CD4-positive, alpha-beta memory T cell (primary cell): ENCODE results near the gene ABCF3. TPM values are rescaled to one million over a fixed set of nuclear protein-coding genes. Genes with fewer than 3 reads are reported as not detected.

ENCODE experiments used
- CTCF ChIA-PET: fragments of 350-600 bp; sonication (Branson Sonifier 250); formaldehyde crosslinking; loops from one replicate; lab custom pipeline; 2021; ENCODE audit warnings: inconsistent platforms; ENCODE audit not compliant: partially characterized antibody; lab: Charles Lee
- POLR2A ChIA-PET: fragments of 350-600 bp; sonication (Branson Sonifier 250); formaldehyde crosslinking; loops from one replicate; lab custom pipeline; 2021; ENCODE audit not compliant: partially characterized antibody; lab: Charles Lee
- DNase-seq, 5 donors: peaks; one replicate each; pipeline versions ENCODE4 v3.0.0 to v3.0.0-alpha.2; 2020 to 2022; ENCODE audit warnings: mixed read lengths in 1 of 5
- H3K27ac ChIP-seq: one replicate; pipeline ENCODE4 v1.7.0; 2013; ENCODE audit warnings: low read depth, low read length
- H3K27me3 ChIP-seq: 2 replicates; pipeline ENCODE4 v1.7.0; 2013; ENCODE audit warnings: mild to moderate bottlenecking, low read length, moderate library complexity; ENCODE audit not compliant: insufficient read depth
- H3K36me3 ChIP-seq: 2 replicates; pipeline ENCODE4 v1.7.0; 2013; ENCODE audit warnings: mild to moderate bottlenecking, low read length, moderate library complexity; ENCODE audit not compliant: insufficient read depth
- H3K4me1 ChIP-seq: 2 replicates; pipeline ENCODE4 v1.7.0; 2013; ENCODE audit warnings: mild to moderate bottlenecking, low read length, moderate library complexity; ENCODE audit not compliant: insufficient read depth
- H3K4me3 ChIP-seq, 2 donors: one replicate each; pipeline ENCODE4 v1.7.0; 2013; ENCODE audit warnings: low read length in 2 of 2, mild to moderate bottlenecking in 1 of 2
- H3K9me3 ChIP-seq, 2 donors: one replicate each; pipeline ENCODE4 v1.7.0; 2013; ENCODE audit warnings: low read length in 2 of 2, control low read depth in 1 of 2; ENCODE audit not compliant: control insufficient read depth in 1 of 2
- H3K27ac Mint-ChIP-seq, 7 donors: one replicate each; pipeline ENCODE4 v1.8.0; 2020 to 2021; ENCODE audit warnings: mixed read lengths in 7 of 7, mild to moderate bottlenecking in 6 of 7, inconsistent platforms in 3 of 7, moderate library complexity in 3 of 7
- H3K27me3 Mint-ChIP-seq, 2 donors: one replicate each; pipeline ENCODE4 v1.8.0; 2020 to 2021; ENCODE audit warnings: mixed read lengths in 2 of 2
- H3K36me3 Mint-ChIP-seq, 2 donors: one replicate each; pipeline ENCODE4 v1.8.0; 2020 to 2021; ENCODE audit warnings: mixed read lengths in 2 of 2, inconsistent platforms in 1 of 2, mild to moderate bottlenecking in 1 of 2
- H3K4me1 Mint-ChIP-seq, 4 donors: one replicate each; pipeline ENCODE4 v1.8.0; 2020 to 2021; ENCODE audit warnings: mixed read lengths in 4 of 4, mild to moderate bottlenecking in 1 of 4
- H3K4me3 Mint-ChIP-seq, 8 donors: one replicate each; pipeline ENCODE4 v1.8.0; 2020 to 2021; ENCODE audit warnings: mixed read lengths in 8 of 8, mild to moderate bottlenecking in 7 of 8, moderate library complexity in 6 of 8, inconsistent platforms in 3 of 8
- H3K9me3 Mint-ChIP-seq, 8 donors: one replicate each; pipeline ENCODE4 v1.8.0; 2020 to 2021; ENCODE audit warnings: mixed read lengths in 8 of 8, mild to moderate bottlenecking in 5 of 8, inconsistent platforms in 3 of 8, moderate library complexity in 1 of 8
- intact Hi-C: fragments of 100-400 bp; cut with micrococcal nuclease; formaldehyde crosslinking; loops from one replicate; pipeline ENCODE4 v1.15.1; 2023
- polyA plus RNA-seq, 2 donors: library from polyadenylated mRNA; unstranded; fragments of 300-500 nt; fragmentation: Illumina TruSeq; gene quantifications; one replicate each; pipeline ENCODE4 v1.2.3, GENCODE V29; 2021
- total RNA-seq, 2 experiments: library from RNA; stranded (reverse); gene quantifications; one replicate each; pipeline ENCODE4 v1.2.3, GENCODE V29; 2021

The ABCF3 gene
- total and polyA plus RNA-seq, 4 experiments from 2014 or later: 32.0 to 124 (median 88.4) TPM

DNA sequence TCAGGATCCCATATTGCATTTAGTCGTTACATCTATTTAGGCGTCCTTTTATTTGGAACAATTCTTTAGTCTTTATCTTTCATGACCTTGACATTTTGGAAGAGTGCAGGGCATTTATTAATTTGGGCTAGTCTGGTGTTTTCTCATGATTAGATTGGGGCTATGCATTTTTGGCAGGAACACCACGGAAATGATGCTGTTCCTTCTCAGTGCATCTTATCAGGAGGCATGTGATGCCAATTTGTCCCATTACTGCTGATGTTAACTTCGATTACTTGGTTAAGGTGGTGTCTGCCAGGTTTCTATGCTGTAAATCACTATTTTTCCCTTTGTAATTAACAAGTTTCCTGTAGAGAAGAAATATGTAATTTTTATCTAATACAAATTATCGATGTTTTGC is 25.3 kb downstream of the ABCF3 start:
- intact Hi-C loops: no loop called here
- H3K27me3 Mint-ChIP-seq: peaks cover 5 to 18% of the 10 kb centered on the region in 2 donors
- no peaks in the 10 kb centered on the region for H3K9me3 Mint-ChIP-seq
- CTCF ChIA-PET: interaction anchor here (1.0 kb wide), 1 partner anchor 17 kb away, joined by 4 read pairs; no protein-coding TSS in a partner anchor
- DNase-seq: no peak
- H3K27me3 ChIP-seq: no peaks in the 10 kb centered on the region
- no peaks in the 10 kb centered on the region for H3K36me3 Mint-ChIP-seq
- no peak overlapping the region for H3K27ac Mint-ChIP-seq
- no peak overlapping the region for H3K4me3 Mint-ChIP-seq
- POLR2A ChIA-PET: no interaction called here
- H3K4me1 ChIP-seq: no peaks in the 10 kb centered on the region
- H3K4me1 Mint-ChIP-seq: no peaks in the 10 kb centered on the region
- H3K4me3 ChIP-seq: no peak overlapping the region
- no peaks in the 10 kb centered on the region for H3K36me3 ChIP-seq
- no peak overlapping the region for H3K27ac ChIP-seq
- H3K9me3 ChIP-seq: no peaks in the 10 kb centered on the region

DNA sequence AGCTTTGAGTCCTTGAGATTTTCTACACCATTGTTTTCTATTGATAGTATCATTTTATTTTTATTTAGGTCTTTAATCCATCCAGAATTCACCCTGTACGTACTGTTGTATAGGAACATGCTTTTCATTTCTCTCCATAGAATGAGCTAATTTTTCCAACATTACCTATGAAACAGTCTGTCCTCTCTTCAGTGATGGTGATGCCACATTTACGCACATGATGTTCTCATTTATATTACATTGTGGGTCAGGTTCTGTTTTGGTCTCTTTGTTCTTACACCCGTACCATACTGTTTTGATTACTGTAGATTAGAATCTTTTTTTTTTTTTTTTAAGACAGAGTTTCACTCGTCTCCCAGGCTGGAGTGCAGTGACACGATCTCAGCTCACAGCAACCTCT is 25.7 kb downstream of the ABCF3 start:
- H3K9me3 Mint-ChIP-seq: no peaks in the 10 kb centered on the region
- no peaks in the 10 kb centered on the region for H3K4me1 Mint-ChIP-seq
- ChIA-PET CTCF (no interaction called here), POLR2A (no interaction called here)
- intact Hi-C loops: no loop called here
- no peak for DNase-seq
- H3K27ac Mint-ChIP-seq: no peak overlapping the region
- Histone ChIP-seq H3K4me1 (no peaks in the 10 kb centered on the region), H3K27ac (no peak overlapping the region), H3K27me3 (no peaks in the 10 kb centered on the region), H3K9me3 (no peaks in the 10 kb centered on the region), H3K36me3 (no peaks in the 10 kb centered on the region), H3K4me3 (no peak overlapping the region)
- H3K4me3 Mint-ChIP-seq: no peak overlapping the region
- H3K27me3 Mint-ChIP-seq: peaks cover 2 to 15% of the 10 kb centered on the region in 2 donors
- no peaks in the 10 kb centered on the region for H3K36me3 Mint-ChIP-seq

DNA sequence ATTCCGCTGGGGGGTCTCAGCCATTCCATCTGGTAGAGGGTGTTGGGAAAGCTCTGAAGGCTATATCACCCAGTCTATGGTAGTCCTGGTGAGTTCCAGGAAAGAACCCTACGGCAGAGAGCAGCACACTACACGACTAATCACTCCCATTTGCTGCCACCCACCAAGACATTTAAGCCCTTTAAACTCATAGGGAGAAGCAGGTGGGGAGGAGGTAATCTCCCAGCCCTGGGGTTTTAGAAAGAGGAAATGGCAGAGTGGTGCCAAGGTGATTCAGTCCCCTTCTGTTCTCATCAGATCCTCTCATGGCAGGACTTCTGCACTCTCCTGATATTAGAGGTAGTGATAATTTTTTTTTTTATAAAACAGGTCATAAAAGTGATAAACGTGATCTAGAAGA is 32.8 kb downstream of the ABCF3 start:
- no peak overlapping the region for H3K27ac Mint-ChIP-seq
- Histone ChIP-seq H3K4me3 (no peak overlapping the region), H3K27me3 (no peaks in the 10 kb centered on the region), H3K27ac (no peak overlapping the region), H3K9me3 (no peaks in the 10 kb centered on the region), H3K36me3 (no peaks in the 10 kb centered on the region), H3K4me1 (no peaks in the 10 kb centered on the region)
- H3K36me3 Mint-ChIP-seq: no peaks in the 10 kb centered on the region
- H3K4me3 Mint-ChIP-seq: peak overlapping the region in 1 of 8 donors; percentile 20
- peaks cover 0 to under 1% (median 0%) of the 10 kb centered on the region in 8 donors for H3K9me3 Mint-ChIP-seq
- H3K27me3 Mint-ChIP-seq: peaks cover 8 to 9% of the 10 kb centered on the region in 2 donors
- CTCF ChIA-PET: interaction anchor here (4.0 kb wide), 1 partner anchor 8 kb away, joined by 26 read pairs; no protein-coding TSS in a partner anchor
- intact Hi-C loops: no loop called here
- DNase-seq: no peak
- POLR2A ChIA-PET: no interaction called here
- no peaks in the 10 kb centered on the region for H3K4me1 Mint-ChIP-seq

DNA sequence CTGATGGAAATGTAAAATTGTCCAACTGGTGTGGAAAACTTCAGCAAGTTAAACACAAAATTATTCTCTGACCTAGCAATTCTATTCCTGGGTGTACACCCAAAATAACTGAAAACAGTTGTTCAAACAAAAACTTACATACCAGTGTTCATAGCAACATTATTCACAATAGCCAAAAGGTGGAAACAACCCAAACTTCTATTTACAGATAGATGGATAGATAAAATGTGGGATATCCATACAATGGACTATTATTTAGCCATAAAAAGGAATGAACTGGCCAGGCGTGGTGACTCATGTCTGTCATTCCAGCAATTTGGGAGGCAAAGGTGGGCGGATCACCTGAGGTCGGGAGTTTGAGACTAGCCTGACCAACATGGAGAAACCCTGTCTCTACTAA is 36.5 kb downstream of the ABCF3 start:
- H3K27ac Mint-ChIP-seq: no peak overlapping the region
- peaks cover 0 to 2% (median 0%) of the 10 kb centered on the region in 8 donors for H3K9me3 Mint-ChIP-seq
- DNase-seq: no peak
- H3K36me3 ChIP-seq: no peaks in the 10 kb centered on the region
- no peaks in the 10 kb centered on the region for H3K4me1 ChIP-seq
- H3K4me1 Mint-ChIP-seq: no peaks in the 10 kb centered on the region
- H3K36me3 Mint-ChIP-seq: no peaks in the 10 kb centered on the region
- intact Hi-C loops: no loop called here
- H3K4me3 Mint-ChIP-seq: no peak overlapping the region
- H3K27ac ChIP-seq: no peak overlapping the region
- H3K4me3 ChIP-seq: no peak overlapping the region
- H3K9me3 ChIP-seq: no peaks in the 10 kb centered on the region
- CTCF ChIA-PET: interaction anchor here (1.5 kb wide), 1 partner anchor 38 kb away, joined by 3 read pairs; no protein-coding TSS in a partner anchor
- H3K27me3 Mint-ChIP-seq: peaks cover 19% of the 10 kb centered on the region in 2 donors
- POLR2A ChIA-PET: no interaction called here
- peaks cover under 1% of the 10 kb centered on the region for H3K27me3 ChIP-seq

DNA sequence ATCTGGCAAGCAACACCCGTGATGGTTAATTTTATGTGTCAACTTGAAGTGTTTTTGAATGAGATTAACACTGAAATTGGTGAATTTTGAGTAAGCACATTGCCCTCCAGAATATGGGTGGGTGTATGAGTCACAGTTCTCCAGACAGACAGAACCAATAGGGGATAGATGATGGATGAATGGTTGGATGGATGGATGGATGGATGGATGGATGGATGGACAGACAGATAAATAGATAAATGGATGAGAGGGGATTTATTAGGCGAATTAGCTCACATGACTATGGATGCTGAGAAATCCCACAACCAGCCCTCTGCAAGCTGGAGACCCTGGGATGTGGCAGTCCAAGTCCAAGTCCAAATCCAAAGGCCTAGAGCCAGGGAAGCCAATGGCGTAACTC is 37.9 kb downstream of the ABCF3 start:
- DNase-seq: no peak
- POLR2A ChIA-PET: no interaction called here
- Mint-ChIP-seq H3K27me3 (peaks cover 24 to 28% of the 10 kb centered on the region in 2 donors), H3K27ac (no peak overlapping the region), H3K4me1 (peaks cover 0 to 5% (median 0%) of the 10 kb centered on the region in 4 donors), H3K36me3 (no peaks in the 10 kb centered on the region), H3K4me3 (no peak overlapping the region), H3K9me3 (peaks cover 0 to 2% (median 0%) of the 10 kb centered on the region in 8 donors)
- H3K4me1 ChIP-seq: no peaks in the 10 kb centered on the region
- H3K36me3 ChIP-seq: no peaks in the 10 kb centered on the region
- intact Hi-C loops: no loop called here
- H3K9me3 ChIP-seq: no peaks in the 10 kb centered on the region
- H3K4me3 ChIP-seq: no peak overlapping the region
- H3K27ac ChIP-seq: no peak overlapping the region
- H3K27me3 ChIP-seq: peaks cover 11% of the 10 kb centered on the region
- CTCF ChIA-PET: interaction anchor here (1.2 kb wide), 1 partner anchor 29 kb away, joined by 3 read pairs; no protein-coding TSS in a partner anchor

DNA sequence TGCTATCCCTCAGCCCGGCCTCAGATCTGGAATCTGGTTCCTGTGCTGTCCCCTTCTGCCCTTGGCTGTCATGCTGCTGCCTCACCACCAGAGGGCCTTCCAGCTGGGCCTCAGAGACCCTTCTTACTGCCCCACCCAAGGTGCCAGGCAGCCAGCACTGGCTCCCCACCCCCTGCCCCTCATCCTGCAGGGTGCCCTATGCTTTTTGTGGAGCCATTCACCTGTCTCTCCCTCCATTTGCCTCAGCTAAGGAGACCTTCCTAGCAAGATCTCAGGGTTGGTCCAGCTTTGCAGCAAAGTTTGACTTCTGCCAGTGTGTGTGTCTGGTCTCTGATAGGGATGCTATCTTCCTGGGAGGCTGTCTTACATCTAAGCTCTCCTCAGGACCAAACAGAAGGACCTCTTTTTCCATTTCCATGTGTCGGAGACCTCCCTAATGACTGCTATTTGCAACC is 41.5 kb downstream of the ABCF3 start:
- Mint-ChIP-seq H3K27me3 (peaks cover 38 to 42% of the 10 kb centered on the region in 2 donors), H3K9me3 (peaks cover 0 to 3% (median 0%) of the 10 kb centered on the region in 8 donors), H3K36me3 (no peaks in the 10 kb centered on the region), H3K27ac (peak overlapping the region in 1 of 7 donors; percentile 64), H3K4me1 (peaks cover 5 to 17% (median 7%) of the 10 kb centered on the region in 4 donors), H3K4me3 (no peak overlapping the region)
- Histone ChIP-seq H3K27me3 (peaks cover 32% of the 10 kb centered on the region), H3K9me3 (no peaks in the 10 kb centered on the region), H3K36me3 (no peaks in the 10 kb centered on the region), H3K4me1 (peaks cover 11% of the 10 kb centered on the region), H3K4me3 (no peak overlapping the region), H3K27ac (no peak overlapping the region)
- DNase-seq: peak in 4 of 5 donors; percentile 50 to 65 (median 54)
- POLR2A ChIA-PET: interaction anchor here (0.8 to 1.7 kb wide), 2 partner anchors 12 to 22 kb away, joined by 3 to 8 read pairs; partner anchors contain the start of gene EEF1AKMT4
- CTCF ChIA-PET: interaction anchor here (0.8 to 5.4 kb wide), 21 partner anchors 10 to 331 kb away, joined by 3 to 76 read pairs (median 7); partner anchors contain the start of genes CAMK2N2 and EEF1AKMT4
- intact Hi-C loops: loop anchor here (1.0 to 5.0 kb wide), 4 partner anchors 23 to 62 kb away; partner anchors contain the start of gene ABCF3

DNA sequence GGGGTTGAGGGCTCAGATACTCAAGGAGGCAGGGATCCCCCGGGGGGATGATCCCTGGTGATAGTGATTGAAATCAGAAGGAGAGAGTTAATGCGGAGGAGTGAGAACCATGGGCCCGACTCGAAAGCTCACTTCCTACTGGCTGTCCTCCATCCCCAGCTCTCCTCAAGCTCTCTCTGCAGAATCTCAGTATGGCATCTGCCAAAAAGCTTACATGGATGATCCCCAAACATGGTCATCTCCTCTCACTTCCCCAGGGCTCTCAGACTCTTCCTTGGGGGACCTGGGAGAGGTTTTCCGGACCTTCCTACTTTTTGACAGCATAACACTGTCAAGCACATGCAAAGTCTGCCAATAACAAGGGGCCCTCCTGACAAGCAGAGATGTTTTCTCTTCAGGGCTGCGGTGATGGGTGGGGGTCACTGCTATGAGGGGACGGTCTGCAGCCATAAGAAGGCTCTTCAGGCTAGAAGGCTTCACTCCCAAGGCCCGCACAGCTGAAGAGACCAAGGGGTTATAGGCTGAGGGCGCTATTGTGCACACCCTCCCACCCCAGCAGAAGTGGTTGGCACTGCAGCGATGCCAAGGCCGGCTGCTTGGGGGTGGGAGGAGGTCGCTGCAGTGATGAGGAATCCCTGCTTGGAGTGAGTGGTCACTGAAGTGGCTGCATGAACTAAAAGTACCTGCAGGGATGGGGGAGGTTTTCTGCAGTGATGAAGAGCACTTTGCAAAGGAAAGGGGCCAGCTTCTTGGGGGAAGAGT is 42.6 kb downstream of the ABCF3 start:
- H3K4me3 Mint-ChIP-seq: peak overlapping the region; percentile 28 to 76 (median 66)
- peak overlapping the region in 1 of 7 donors; percentile 76 for H3K27ac Mint-ChIP-seq
- H3K27me3 ChIP-seq: peaks cover 34% of the 10 kb centered on the region

More for the DNA sequence above, 42.6 kb downstream of the ABCF3 start:
- no peak overlapping the region for H3K4me3 ChIP-seq
- H3K9me3 Mint-ChIP-seq: peaks cover 0 to 3% (median 0%) of the 10 kb centered on the region in 8 donors
- H3K9me3 ChIP-seq: no peaks in the 10 kb centered on the region
- no peak for DNase-seq
- CTCF ChIA-PET: interaction anchor here (0.8 to 5.4 kb wide), 16 partner anchors 9 to 222 kb away, joined by 3 to 76 read pairs (median 8); partner anchors contain the start of gene EEF1AKMT4
- H3K27ac ChIP-seq: no peak overlapping the region
- H3K36me3 Mint-ChIP-seq: no peaks in the 10 kb centered on the region
- peaks cover 43 to 46% of the 10 kb centered on the region in 2 donors for H3K27me3 Mint-ChIP-seq
- intact Hi-C loops: loop anchor here (5.0 kb wide), 1 partner anchor 41 kb away; the partner anchor contains the start of gene ABCF3
- peaks cover 5 to 17% (median 7%) of the 10 kb centered on the region in 4 donors for H3K4me1 Mint-ChIP-seq
- peaks cover 11% of the 10 kb centered on the region for H3K4me1 ChIP-seq
- H3K36me3 ChIP-seq: no peaks in the 10 kb centered on the region
- POLR2A ChIA-PET: interaction anchor here (0.8 to 1.7 kb wide), 2 partner anchors 11 to 21 kb away, joined by 3 to 8 read pairs; partner anchors contain the start of gene EEF1AKMT4
